NCI-H128 (cell line): ENCODE results near the gene CTAG1B.
"Not testable (repeated sequence)": the region's sequence is repeated elsewhere in the genome, so short reads cannot be mapped to it uniquely, and the experiment has no call there.

Experiments
- DNase-seq: peaks from one replicate; lab custom pipeline; 2025; ENCODE audit not compliant: unreplicated experiment; lab: John Stamatoyannopoulos, UW

Gene CTAG1B

GRCh38 chrX:154590415-154590814 lies 28.7 kb downstream of the CTAG1B start:
- not testable (repeated sequence) for DNase-seq

- DNase-seq, result not testable (repeated sequence)
Observed at GRCh38 chrX:154584585-154585183, 34.4 kb downstream of the CTAG1B start, which contains the start of gene CTAG1A. CTAG1A (plus strand) TSS chrX:154585133; CDS start chrX:154585207, 74 bp downstream.

DNA sequence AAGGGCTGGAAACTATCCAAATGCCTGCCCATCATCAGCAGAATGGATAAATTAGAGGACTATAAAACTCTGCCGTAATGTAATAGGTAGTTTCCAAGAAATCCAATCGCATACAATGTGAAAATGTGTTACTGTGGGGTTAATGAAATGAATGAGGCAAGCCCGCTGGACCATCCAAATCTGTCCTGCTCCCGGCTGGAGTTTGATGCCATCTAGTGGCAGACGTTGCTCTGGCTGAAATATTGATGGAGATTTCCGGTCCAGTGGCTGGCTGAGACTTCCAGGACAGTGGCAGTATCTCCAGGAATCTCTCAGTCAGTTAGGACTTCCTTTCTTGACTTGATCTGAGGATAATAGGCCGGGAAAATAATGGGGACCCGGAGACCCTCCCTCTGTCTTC lies 36.1 kb downstream of the CTAG1B start:
- not testable (repeated sequence) for DNase-seq

DNA sequence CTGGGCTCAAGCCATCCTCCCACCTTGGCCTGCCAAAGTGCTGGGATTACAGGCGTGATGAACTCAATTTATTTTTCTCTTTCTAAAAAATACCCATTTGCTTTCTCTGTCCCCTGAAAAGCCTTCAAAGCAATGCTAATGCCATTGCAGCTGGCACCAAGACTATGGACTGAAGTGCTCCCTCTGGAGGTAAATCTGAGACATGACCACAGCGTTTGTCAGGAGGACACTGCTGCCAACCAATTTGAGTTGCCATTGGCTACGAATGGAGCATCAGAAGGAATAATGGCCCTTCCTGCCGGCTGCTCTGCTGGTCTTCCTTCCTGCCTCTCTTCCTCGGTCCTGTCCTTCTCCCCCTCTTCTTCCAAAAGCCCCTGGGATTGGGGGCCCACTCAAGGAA lies 44.0 kb downstream of the CTAG1B start:
- not testable (repeated sequence) for DNase-seq

GRCh38 chrX:154573061-154573460 lies 46.0 kb downstream of the CTAG1B start:
- DNase-seq, result not testable (repeated sequence)

- DNase-seq, result not testable (repeated sequence)
Observed at GRCh38 chrX:154570361-154570760, 48.7 kb downstream of the CTAG1B start.
